ENCODE data around the gene SYT3. TPM values are rescaled to one million over a fixed set of nuclear protein-coding genes. Genes with fewer than 3 reads are reported as not detected.
A peak's percentile ranks its signal among the peaks of the same experiment; 100 is the strongest.

SYT3 gene
- total RNA-seq, 2 experiments from 2014 or later, result 1.4 to 1.9 TPM

DNA sequence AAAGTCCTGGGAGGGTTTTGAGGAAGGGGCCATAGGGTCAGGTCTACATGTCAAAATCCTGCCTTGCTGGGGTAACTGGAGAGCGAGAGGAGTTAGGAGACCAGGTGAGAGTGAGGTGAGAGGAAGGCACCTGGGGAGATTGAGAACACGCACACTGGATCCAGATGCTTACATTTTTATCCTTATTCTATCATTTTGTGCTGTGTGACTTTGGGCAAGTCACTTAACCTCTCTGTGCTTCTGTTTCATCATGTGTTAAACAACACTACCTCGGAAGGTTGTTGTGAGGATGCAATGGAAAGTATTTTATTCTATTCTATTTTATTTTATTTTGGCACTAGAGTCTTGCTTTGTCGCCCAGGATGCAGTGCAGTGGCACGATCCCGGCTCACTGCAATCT, 13.0 kb upstream of the SYT3 start:
- Mint-ChIP-seq H3K4me1 (peaks cover 7% of the 10 kb centered on the region), H3K9me3 (peaks cover 10% of the 10 kb centered on the region), H3K27ac (no peak overlapping the region), H3K4me3 (no peak overlapping the region), H3K27me3 (peaks cover 64% of the 10 kb centered on the region), H3K36me3 (no peaks in the 10 kb centered on the region)
- no peak for DNase-seq

DNA sequence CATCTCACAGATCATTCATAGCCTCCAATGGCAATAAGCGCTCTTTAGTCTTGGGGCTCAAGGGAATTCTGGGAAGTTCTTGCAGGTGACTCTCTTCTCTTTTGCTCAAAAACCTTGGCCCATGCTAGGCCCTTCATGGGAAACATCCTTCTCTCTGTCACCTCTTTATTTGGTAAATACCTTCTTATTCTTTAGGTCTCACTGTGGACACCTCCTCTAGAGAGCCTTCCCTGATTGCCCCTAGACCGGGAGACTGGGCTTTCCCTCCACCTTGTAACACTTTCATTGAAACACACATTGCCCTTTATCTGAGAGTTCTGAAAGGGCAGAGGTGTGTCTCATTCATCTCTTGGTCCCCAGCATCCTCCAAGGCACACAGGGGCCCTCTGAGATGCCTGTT, 11.5 kb upstream of the SYT3 start:
- Mint-ChIP-seq H3K27me3 (peaks cover 55% of the 10 kb centered on the region), H3K4me1 (no peaks in the 10 kb centered on the region), H3K36me3 (no peaks in the 10 kb centered on the region), H3K27ac (no peak overlapping the region), H3K4me3 (no peak overlapping the region), H3K9me3 (peaks cover 5% of the 10 kb centered on the region)
- no peak for DNase-seq

DNA sequence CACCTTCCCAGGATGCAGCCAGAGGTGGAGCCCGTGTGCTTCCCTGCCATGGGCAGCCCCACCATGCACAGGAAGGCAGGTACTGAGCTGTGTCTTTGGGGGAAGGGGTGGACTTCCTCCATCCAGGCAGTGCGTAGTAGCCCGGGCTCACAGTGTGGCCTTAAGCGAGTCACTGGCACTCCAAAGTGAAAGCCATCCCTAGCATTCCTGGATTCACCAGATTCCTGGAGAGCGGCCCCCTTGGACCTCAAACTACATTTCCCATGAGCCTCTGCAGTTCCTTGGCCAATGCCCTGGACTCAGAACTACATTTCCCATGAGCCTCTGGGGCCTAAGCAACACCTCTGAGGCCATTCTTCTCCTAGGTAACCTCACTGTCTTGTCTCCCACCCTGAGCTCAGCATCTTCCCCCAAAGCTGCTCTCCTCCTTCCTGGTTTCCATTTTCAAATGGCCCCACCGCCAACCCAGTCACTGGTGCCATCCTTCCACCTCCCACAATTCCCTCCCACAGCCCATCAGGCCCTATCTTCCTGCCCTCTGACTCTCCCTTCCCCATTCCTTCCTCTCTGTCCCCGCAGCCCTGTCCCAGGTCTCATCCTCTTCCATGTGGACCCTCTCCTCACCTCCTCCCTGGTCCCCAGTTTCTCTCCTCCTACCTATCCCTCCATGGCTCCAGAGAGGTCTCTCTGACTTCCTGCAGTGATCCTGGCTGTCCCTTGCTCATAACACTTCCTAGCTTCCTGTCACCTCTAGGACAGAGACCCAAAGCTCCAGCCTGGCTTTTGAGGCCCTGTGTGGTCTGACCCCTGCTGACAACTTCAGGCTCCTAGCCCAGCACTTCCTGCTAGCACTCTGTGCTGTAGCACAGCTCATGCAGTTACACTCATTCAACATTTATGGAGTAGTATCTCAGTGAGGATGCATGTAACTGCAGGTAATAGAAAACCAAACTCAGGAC, 10.0 kb upstream of the SYT3 start, which contains the start of gene C19orf81:
C19orf81 (plus strand) TSS at position 13 of the 959 bp plus-strand sequence; CDS start at position 13, 0 bp downstream.
- no peak within 1 kb of the TSS for H3K4me3 Mint-ChIP-seq
- H3K4me1 Mint-ChIP-seq, result no peaks in the 10 kb centered on the region
- H3K27ac Mint-ChIP-seq, result peak within 1 kb of the TSS; percentile 19
- H3K9me3 Mint-ChIP-seq, result peaks cover under 1% of the 10 kb centered on the region
- no peaks in the 10 kb centered on the region for H3K36me3 Mint-ChIP-seq
- peaks cover 40% of the 10 kb centered on the region for H3K27me3 Mint-ChIP-seq
- no peak for DNase-seq

DNA sequence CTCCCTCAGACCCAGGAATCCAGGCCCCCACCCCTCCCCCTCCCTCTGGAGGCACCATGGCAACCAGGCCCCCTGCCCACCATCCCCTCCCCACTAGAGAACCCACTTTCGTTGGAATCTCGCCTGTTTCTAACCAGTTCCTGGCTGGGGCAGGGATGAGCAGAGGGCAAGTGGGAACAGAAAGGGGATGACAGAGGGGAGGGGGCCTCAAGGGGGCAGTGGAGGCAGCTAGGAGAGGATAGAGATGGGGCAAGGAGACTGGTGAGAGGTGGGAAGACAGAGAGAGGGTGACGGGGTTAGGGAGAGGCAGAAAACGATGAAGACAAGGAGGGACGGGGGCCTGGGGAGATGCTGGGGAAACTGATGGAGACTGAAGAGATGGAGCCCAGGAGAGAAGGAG, 9.0 kb upstream of the SYT3 start:
- no peaks in the 10 kb centered on the region for H3K9me3 Mint-ChIP-seq
- peaks cover 30% of the 10 kb centered on the region for H3K27me3 Mint-ChIP-seq
- H3K27ac Mint-ChIP-seq, result no peak overlapping the region
- H3K4me1 Mint-ChIP-seq, result no peaks in the 10 kb centered on the region
- DNase-seq, result no peak
- H3K36me3 Mint-ChIP-seq, result no peaks in the 10 kb centered on the region
- no peak overlapping the region for H3K4me3 Mint-ChIP-seq

DNA sequence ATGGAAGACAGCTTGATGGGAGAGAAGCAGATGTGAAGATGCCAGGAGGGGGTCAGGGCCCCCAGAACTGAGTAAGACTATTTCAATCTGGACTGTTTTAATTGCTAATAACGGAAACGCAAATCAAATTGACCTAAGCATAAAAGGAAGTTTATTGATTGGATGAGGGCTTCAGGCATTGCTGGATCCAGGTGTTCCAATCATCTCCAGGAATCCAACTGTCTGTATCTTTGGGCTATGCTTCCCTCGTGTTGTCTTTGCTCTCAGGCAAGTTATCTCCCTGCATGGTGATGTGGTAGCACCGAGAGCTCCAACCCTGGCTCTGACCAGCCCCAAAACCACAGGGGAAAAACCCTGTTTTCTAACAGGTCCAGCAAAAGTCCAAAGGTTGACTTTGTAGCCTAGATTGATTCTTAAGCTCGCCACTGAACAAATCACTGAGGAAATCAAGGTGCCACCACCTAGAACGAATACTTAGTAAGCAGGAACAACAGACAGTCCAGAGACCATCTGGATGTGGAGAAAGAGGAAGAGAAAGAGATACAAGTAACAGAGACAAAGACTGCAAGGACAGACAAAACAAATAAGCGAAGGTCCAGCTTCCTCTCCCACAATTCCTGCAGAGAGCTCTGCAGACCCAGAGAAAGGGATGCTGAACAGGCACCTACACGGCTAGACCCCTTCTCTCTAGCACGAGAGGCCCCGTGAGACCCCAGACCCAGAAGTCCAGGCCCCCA, 8.4 kb upstream of the SYT3 start:
- no peaks in the 10 kb centered on the region for H3K36me3 Mint-ChIP-seq
- DNase-seq, result no peak
- no peaks in the 10 kb centered on the region for H3K9me3 Mint-ChIP-seq
- H3K27ac Mint-ChIP-seq, result no peak overlapping the region
- H3K27me3 Mint-ChIP-seq, result peaks cover 25% of the 10 kb centered on the region
- H3K4me3 Mint-ChIP-seq, result no peak overlapping the region
- H3K4me1 Mint-ChIP-seq, result no peaks in the 10 kb centered on the region

DNA sequence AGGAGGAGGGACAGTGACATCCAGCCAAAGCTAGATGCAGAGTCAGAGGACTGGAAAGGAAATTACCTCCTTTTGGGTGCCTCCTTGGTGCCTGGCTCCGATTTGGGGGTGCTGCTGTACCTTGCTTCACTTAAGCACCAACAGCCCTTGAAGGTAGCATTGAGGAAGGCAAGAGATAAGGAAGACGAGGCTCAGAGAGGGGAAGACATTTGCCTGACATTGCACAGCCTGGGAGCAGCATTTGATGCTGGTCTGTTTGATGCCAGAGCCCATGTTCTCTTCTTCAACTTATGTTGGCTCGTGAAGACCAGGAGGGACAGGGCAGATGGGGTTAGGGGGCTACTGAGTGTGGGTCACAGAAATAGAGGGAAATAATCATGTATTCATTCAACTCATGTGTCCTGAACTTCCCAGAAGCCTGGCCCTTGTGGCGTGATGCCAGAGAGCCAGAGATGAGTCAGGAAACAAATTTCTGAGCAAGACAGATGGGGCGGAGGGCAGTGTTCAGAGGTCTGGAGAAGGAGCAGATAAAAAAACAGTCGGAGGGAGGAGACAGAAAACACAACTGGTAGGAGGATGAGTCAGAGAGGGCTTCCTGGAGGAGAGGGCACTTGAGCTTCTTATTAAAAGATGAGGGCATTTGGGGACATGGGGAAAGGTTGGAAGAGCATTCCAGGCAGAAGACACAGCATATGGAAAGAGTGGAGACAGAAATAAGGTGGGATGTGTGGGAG, 6.6 kb upstream of the SYT3 start:
- H3K27ac Mint-ChIP-seq, result no peak overlapping the region
- H3K9me3 Mint-ChIP-seq, result no peaks in the 10 kb centered on the region
- DNase-seq, result no peak
- no peaks in the 10 kb centered on the region for H3K4me1 Mint-ChIP-seq
- H3K27me3 Mint-ChIP-seq, result peaks cover 22% of the 10 kb centered on the region
- no peaks in the 10 kb centered on the region for H3K36me3 Mint-ChIP-seq
- no peak overlapping the region for H3K4me3 Mint-ChIP-seq

DNA sequence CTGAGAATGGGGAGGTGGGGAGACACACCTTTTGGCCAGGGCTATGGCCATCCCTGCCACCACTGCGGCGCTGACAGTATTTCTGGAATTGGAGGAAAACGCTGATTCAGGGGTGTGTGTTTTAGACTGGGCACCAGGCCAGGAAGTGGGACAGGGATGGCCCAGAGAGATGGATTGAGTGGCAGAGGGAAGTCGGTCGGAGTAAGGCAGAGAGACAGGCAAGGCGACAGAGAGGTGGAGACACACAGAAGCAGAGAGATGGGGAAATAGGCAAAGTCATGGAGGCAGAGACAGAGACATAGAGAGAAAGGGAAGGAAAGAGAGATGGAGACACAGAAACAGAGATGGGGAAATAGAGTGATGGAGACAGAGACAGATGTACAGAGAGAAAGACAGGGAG, 5.4 kb upstream of the SYT3 start:
- H3K4me1 Mint-ChIP-seq, result no peaks in the 10 kb centered on the region
- H3K9me3 Mint-ChIP-seq, result no peaks in the 10 kb centered on the region
- no peak for DNase-seq

DNA sequence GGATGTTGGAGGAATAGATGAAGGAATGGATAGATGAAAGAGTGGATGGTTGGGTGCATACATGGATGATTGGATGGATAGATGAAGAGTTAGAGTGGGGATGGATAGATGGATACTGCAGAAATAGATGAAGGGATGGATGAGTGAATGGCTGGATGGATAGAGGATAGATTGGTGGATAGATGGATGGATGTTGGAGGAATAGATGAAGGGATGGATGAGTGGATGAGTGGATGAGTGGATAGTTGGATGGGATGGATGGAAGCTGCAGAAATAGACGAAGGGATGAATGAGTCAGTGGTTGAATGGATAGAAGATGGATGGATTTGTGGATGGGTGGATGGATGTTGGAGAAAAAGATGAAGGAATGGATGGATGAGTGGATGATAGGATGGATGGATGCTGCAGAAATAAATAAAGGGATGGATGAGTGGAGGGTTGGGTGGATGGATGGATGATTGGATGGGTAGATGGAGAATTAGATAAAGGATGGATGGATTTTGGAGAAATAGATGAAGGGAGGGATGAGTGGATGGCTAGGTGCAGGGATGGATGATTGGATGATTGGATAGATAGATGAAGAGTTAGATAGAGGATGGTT, 4.7 kb upstream of the SYT3 start:
- no peak for DNase-seq
- no peaks in the 10 kb centered on the region for H3K36me3 Mint-ChIP-seq
- H3K27me3 Mint-ChIP-seq, result peaks cover 16% of the 10 kb centered on the region
- no peak overlapping the region for H3K27ac Mint-ChIP-seq
- H3K9me3 Mint-ChIP-seq, result no peaks in the 10 kb centered on the region
- H3K4me1 Mint-ChIP-seq, result no peaks in the 10 kb centered on the region
- H3K4me3 Mint-ChIP-seq, result no peak overlapping the region

More for the DNA sequence above, 5.4 kb upstream of the SYT3 start:
- no peaks in the 10 kb centered on the region for H3K36me3 Mint-ChIP-seq
- no peak overlapping the region for H3K27ac Mint-ChIP-seq
- peaks cover 22% of the 10 kb centered on the region for H3K27me3 Mint-ChIP-seq
- H3K4me3 Mint-ChIP-seq, result no peak overlapping the region

DNA sequence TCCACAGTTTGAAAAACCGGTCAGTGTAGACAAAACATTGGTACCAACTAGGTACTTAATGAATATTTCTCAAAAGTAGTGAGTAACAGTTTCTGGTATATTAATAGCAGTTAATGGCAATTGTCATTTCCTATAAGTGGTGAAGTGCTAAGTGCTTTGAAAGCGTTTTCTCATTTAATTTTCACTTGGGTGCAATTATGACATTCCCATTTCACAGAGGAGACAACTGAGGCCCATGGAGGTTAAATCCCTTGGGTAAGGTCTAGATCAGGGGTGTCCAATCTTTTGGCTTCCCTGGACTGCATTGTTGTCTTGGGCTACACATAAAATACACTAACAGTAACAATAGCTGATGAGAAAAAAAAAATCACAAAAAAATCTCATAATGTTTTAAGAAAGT, 687 bp upstream of the SYT3 start:
- H3K4me3 Mint-ChIP-seq, result peak overlapping the region; percentile 49
- H3K36me3 Mint-ChIP-seq, result peaks cover 6% of the 10 kb centered on the region
- H3K27ac Mint-ChIP-seq, result no peak overlapping the region
- H3K9me3 Mint-ChIP-seq, result peaks cover 6% of the 10 kb centered on the region
- DNase-seq, result no peak
- peaks cover 21% of the 10 kb centered on the region for H3K27me3 Mint-ChIP-seq
- no peaks in the 10 kb centered on the region for H3K4me1 Mint-ChIP-seq

DNA sequence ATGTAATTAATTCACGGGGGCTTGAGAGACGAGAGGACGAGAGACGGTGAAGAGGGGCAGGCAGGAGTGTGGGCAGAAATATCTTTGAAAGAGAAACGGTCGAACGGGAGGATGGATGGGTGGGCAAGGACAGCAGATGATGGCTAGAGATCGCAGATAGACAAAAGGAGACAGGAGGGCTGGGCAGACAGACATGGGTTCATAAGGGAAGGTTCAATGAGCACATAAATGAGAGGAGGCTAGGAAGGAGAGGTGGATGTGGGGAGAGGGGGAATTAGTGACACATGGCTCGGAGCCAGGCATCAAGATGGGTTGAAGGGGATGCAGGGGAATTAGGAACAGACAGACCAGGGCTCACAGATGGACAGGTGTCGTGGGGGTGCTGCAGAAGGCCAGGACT, 1.1 kb downstream of the SYT3 start:
- Mint-ChIP-seq H3K27me3 (peaks cover 21% of the 10 kb centered on the region), H3K9me3 (peaks cover 15% of the 10 kb centered on the region), H3K36me3 (peaks cover 14% of the 10 kb centered on the region), H3K4me3 (peak overlapping the region; percentile 83), H3K27ac (no peak overlapping the region), H3K4me1 (no peaks in the 10 kb centered on the region)
- DNase-seq, result no peak

DNA sequence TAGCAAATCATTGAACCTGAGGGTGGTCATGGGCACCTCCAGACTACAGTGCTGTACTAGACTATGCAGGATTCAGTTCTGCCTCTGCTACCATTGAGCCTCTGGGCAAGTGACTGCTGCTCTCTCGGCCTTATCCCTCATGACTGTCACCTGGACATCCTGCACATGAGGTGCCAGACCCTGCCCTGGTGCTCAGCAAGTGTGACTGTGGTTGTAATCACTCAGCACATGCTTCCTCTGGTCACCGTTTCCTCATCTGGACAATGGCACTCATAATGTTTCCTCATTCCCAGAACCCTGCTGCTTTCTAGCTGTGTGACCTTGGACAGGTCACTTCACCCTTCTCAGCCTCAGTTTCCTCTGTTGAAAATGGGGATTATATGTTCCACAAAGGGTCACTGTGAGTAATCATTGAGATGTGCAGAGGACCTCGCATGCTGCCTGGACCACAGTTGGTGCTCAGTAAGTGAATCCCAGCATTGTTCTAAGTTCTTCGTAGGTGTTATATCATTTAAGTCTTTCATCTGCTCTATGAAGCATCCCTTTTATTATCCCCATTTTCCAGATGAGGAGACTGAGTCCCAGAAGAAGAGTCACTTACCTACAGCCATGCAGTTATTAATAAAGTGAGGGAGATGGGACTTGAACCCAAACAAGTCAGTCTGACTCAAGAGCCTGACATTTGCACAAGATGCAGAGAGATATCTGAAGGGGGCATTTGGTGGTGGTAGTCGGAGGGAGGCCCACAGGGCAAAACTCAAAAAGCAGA, 3.2 kb downstream of the SYT3 start:
- Mint-ChIP-seq H3K27ac (no peak overlapping the region), H3K9me3 (peaks cover 20% of the 10 kb centered on the region), H3K36me3 (peaks cover 17% of the 10 kb centered on the region), H3K27me3 (peaks cover 19% of the 10 kb centered on the region), H3K4me3 (no peak overlapping the region), H3K4me1 (no peaks in the 10 kb centered on the region)
- no peak for DNase-seq

DNA sequence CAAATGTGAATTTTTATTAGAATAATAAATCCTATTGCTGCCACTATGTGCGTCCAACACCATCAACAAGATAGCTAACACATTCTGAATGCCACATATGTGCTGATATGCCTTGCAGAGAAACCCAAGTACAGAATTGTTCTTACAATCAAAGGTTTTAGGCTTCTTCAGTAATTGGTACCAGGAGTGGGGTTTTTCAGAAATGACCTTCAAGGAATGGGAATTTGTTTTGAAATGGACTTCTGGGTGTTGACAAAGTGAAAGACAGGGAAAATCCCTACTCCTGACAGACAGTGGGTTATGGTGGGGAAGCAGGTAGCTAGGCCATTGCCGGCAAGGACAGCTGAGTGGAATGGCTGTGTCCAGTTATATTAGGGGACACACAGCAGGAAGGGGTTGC, 5.7 kb downstream of the SYT3 start:
- Mint-ChIP-seq H3K9me3 (peaks cover 20% of the 10 kb centered on the region), H3K4me1 (no peaks in the 10 kb centered on the region), H3K27ac (no peak overlapping the region), H3K36me3 (peaks cover 17% of the 10 kb centered on the region), H3K27me3 (peaks cover 20% of the 10 kb centered on the region), H3K4me3 (no peak overlapping the region)
- DNase-seq, result no peak

DNA sequence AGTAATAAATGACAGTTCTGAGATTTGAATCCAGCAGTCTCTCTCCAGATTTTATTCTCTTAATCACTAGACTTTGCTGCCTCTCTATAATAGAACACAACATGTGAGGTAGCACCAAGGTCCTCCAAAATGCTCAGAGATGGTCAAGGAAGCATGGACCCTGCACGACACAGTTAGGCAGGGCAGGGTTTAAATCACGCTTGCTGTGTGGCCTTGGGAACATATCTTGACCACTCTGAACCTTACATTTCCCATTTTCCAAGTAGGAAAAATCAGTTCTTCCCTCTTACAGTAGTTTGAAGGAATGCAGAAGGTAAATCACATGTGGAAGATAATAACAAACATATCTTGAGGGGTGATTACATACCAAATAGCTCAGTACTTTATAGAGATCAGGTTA, 6.3 kb downstream of the SYT3 start:
- H3K9me3 Mint-ChIP-seq, result peaks cover 20% of the 10 kb centered on the region
- H3K4me3 Mint-ChIP-seq, result no peak overlapping the region
- H3K27me3 Mint-ChIP-seq, result peaks cover 14% of the 10 kb centered on the region

More for the DNA sequence above, 6.3 kb downstream of the SYT3 start:
- Mint-ChIP-seq H3K36me3 (peaks cover 17% of the 10 kb centered on the region), H3K27ac (no peak overlapping the region), H3K4me1 (no peaks in the 10 kb centered on the region)
- DNase-seq, result no peak

Data from activated naive CD8-positive, alpha-beta T cell treated with anti-CD3 and anti-CD28 coated beads for 36 hours (primary cell).